Putamen (tissue), 1 donor: ENCODE measurements around the gene DMRTC2.
"Not testable (repeated sequence)": the region's sequence is repeated elsewhere in the genome, so short reads cannot be mapped to it uniquely, and the experiment has no call there.

Experiments used
- DNase-seq: peaks from one replicate; pipeline ENCODE4 v3.0.0-alpha.2; 2016; ENCODE audit warnings: low spot score

Gene DMRTC2

DNA sequence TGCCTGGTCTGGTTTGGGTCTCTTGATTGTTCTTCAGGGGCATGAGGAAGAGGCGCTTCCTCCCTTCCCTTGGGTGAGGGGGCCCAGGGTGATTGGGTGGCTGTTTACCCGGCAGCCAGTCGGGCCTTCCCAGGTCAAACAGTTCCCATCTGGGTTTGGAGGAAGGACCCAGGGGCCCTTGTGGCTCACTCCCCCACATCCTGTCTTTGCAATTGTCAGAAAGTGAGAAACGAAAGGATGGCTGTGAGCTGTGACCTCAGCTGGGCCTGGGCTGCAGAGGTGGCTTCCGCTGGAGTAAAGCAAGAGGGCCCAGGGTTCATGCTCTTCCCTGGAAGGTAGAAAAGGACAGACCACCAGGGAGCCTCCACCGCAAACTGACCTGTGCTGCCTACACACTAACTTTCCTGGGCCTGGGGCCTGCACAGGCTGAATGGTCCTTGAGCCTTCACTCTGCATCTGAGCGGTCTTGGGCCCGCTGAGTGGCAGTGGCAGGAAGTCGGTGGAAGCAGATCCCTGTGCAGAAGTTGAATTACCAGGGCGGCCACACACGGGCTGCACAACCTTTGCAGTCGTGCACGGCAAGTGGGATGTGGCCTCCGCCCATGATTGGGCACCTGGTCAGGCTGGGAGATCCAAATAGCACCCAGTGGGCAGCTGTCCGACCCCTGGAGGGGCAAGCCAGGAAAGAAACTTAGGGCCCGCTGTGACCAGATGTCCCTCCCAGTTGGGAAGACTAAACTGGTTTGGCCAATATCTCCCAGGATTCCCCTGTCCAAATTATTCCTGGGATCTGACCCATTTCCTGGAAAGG, 26.9 kb downstream of the DMRTC2 start:
- DNase-seq: no peak

DNA sequence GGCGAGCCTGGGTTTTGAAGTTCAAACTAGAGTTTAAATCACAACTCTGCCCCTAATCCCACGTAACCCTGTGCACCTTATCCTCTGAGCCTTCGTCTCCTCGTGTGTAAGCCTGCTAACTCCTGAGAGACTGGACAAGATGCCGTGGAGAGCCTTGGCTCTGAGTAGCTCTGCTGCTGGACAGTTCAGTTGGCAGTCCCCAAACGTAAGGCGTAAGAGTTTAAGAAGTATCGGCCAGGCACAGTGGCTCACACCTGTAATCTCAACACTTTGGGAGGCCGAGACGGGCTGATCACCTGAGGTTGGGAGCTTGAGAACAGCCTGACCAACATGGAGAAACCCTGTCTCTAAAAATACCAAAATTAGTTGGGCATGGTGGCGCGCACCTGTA, 27.5 kb downstream of the DMRTC2 start:
- no peak for DNase-seq

DNA sequence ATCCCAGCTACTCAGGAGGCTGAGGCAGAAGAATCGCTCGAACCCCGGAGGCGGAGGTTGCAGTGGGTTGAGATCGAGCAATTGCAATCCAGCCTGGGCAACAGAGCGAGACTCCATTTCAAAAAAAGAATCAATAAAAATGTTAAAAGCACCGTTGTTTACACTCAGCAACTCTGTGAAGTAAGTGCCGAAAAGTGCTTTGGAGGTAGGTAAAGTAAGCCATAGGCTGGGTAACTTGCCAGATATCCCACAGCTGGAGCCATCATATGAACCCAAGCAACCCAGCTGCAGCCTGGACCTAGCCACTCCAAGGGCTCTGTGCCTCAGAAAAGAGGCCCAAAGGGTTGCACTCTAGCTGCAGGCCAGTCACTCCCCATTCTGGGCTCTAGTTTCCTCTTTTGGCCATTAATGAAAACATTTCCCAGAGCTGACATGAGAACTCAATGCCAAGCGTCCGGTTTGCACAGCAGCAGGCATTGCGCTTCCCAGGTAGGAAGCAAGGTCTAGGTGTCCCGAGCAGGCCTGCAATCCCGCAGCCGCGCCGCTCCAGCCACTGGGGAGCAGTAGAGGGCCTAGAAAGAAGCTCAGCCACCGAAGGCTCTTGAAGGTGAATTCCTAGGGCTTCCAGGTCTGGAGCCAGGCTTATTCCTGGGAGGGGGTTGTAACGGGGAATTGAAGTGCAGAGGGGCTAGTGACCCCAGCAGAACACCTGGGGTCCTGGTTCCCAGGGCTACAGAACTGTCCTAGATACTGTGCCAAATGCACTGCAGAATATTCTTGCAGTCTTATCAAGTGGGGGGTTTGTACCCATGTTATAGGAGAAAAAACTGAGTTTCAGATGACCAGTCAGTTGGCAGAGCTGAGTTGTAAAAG, 28.2 kb downstream of the DMRTC2 start:
- DNase-seq: no peak

DNA sequence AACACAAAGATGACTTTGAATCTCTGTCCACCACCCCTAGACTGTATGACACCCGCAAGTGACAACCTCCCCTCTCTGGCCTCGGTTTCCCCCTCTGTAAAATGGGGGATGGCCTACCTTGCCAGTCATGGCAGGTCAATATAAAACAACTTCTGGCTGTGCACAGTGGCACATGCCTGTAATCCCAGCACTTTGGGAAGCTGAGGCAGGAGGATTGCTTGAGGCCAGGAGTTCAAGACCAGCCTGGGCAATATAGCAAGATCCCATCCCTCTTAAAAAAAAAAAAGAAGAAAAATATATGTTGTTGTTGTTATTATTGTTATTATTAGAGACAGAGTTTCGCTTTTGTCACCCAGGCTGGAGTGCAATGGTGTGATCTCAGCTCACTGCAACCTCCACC, 31.1 kb downstream of the DMRTC2 start:
- DNase-seq: not testable (repeated sequence)

DNA sequence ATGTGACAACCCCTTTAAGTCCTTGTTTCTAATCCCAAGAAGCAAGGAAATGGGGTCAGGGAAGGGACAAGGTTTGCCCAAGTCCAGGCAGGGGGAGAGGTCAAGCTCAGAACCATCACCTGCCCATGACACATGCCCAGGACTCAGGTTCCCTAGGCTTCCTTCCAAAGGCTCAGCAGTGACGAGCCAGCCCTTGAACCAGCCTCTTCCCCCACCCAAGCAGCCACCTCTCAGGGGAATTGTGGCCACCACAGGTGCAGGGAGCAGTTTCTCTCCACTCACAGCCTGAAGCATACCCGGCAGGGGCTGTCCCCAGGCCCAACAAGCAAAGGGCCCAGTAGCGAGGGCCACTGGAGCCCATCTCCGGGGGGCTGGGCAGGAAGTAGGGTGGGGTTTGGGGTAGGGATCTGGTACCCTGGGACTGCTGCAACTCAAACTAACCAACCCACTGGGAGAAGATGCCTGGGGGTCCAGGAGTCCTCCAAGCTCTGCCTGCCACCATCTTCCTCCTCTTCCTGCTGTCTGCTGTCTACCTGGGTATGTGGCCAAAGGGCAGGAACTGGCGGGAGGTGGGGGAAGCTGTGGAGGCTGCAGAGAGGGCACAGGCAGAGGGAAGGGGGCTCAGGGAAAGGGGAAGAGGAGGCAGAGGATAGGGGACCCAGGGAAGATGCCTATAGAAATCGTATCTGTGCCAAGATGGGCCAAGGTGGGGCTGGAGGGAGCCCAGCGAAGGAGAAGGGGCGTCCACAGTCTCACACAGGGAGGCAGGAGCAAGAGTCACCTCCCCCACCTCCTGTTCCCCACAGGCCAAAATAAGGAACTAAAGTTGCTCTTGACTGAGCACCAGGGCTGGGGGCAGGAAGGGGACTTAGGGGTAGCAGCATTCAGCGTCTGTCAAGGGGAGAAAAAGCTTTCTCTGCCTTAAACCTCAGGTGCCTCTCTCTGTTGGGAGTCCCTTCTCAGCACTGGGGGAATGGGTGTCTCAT, 32.3 kb downstream of the DMRTC2 start, which contains the start of gene CD79A:
TSS of gene CD79A (plus strand) at position 433 of the 986 bp plus-strand sequence. CDS start at position 459, 26 bp downstream.
- no peak for DNase-seq

DNA sequence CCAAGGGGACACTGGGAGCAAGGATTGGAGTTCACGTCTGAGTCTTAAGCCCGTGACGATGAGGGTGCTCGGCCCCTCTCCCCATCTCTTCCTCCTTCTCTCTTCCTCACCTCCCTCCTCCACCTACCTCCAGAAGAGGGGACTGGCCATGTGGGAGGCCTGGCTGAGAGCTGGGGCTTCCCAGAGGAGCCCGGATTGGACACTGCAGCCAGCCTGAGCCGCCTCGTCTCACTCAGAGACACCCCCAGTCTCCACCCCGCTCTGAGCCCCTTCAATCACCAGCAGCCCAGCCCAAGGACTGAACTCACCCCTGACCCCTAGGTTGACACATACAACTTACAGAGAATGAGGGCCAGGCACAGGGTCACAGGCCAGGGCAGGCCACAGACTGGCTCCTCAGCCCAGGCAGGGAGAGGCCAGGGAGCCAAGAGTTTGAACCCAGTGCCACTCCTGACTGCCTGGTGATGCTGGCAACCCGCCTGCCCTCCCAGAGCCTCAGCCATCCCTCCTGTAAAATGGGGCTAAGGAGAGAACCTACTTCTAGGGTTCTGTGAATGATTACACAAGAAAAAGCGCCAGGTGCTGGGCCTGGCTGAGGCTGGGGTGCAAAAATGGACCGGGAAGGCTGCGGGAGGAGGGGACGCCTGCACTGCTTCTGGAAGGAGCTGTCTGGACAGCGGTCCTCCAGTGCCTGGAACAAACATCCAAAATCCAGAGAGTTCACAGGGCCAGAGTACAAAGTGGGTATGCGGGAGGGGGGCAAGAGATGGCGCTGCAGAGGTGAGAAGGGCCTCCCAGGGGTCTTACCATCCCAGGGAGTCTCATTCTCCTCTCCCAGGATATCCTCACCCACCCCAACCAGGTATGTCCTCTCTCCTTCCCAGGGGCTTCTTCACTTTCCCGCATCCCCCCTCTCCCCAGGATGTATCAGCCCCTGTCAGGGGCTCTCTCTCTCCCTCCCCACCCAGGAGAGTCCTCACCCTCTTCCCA, 33.4 kb downstream of the DMRTC2 start:
- no peak for DNase-seq

DNA sequence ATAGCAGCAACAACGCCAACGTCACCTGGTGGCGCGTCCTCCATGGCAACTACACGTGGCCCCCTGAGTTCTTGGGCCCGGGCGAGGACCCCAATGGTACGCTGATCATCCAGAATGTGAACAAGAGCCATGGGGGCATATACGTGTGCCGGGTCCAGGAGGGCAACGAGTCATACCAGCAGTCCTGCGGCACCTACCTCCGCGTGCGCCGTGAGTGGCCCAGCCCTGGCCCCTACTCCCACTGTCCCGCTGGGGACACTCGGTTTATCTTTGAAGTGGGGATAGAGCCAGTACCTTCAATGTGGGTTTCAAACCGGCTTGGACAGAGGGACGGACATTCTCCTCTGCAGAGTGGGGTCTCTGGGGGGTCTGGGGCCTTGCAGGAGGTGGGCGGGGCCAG, 34.2 kb downstream of the DMRTC2 start:
- DNase-seq: no peak

DNA sequence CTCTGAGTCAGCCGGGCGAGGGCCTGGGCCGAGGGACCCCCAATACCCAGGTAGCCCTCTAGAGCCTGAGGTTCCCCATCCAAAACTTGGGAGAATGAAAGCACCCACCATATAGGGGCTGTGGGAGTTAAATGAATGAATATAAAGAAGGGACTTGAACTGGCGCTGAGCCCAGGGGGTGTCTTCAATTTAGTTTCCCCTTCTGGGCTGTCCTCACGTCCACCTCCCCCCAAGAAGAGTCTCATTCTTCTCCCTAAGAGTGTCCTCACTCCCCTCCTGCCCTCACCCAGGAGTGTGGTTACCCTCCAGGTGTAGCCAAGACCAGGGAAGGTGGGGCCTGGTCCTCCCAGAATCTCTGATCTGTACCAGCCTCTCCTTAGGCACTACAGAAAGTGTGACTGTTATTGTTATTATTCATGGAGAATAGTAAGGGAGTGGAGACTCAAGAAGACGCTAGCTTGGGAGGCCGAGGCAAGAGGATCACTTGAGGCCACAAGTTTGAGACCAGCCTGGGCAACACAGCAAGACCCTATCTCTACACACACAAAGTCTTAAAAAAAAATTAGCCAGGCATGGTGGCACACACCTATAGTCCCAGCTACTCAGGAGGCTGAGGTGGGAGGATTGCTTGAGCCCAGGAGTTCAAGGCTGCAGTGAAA, 35.0 kb downstream of the DMRTC2 start:
- no peak for DNase-seq

DNA sequence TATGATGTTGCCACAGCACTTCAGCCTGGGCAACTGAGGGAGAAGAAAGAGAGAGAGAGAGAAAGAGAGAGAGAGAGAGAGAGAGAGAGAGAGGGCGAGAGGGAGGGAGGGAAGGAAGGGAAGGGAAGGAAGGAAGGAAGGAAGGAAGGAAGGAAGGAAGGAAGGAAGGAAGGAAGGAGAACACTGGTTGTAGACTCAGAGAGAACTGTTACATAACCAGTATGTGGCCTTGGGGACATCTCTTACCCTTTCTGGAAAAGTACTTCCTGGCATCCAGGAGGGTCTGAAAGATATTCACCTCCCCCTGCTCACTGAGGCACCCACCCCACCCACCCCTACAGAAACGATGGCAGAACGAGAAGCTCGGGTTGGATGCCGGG, 35.5 kb downstream of the DMRTC2 start:
- no peak for DNase-seq

DNA sequence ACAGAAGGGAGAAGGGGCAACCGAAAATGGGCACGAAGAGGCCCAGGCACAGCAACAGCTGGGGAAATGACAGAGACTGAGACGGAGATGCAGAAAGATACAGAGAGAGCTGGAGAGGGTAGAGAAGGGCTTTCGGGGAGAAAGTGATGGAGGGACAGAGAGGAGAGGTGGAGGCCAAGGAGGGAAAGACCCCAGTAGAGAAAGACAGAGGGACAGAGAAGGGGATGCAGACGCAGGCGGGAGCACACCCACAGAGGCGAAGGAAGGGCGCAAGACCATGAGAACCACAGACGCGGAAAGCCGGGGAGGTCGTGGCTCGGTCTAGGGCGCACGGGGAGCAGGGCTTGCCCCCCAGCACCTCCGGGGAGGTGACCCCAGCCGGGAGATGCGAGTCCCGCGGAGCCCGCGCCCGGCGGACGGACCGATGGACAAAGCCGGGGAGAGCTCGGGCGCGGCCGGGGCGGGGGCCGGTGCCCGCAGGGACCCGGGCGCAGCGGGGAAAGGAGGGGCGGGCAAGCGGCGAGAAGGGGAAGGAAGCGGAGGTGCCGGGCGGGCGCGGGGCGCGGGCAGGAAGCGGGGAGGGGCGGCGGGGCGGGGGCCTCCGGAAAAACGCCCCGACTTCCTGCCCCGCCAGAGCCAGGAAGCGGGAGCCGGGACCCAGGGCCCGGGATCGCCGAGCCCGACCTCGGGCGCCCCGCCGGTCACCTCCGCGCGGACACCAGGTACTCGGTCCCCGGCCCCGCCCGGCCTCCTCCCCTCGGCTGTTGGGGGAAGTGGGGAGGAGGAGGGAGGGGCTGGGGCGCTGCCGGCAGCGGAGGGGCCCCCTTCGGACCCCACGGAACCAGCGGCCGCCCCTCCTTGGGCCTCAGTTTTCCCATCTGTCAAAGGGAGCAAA, 38.0 kb downstream of the DMRTC2 start, which contains the start of gene ARHGEF1:
TSS of gene ARHGEF1 (plus strand) at position 617 of the 895 bp plus-strand sequence. CDS start 4,899 bp downstream, outside the sequence.
- no peak for DNase-seq

DNA sequence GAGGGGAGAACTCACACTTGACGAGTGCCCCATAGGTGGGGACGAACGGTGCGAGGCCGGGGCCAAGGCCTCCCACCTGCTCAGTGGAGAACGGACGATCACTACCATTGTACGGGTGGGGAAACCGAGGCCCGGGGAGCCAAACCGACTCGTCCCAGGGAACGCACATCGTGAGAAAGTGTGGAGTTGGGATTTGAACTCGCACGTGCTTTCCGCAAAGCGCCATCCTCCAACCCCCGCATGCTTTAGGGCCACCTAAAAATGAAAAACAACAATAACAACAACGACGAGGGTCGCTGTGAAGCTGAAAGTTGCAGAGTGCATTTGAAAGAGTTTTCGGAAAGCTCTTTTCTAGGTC, 38.6 kb downstream of the DMRTC2 start:
- no peak for DNase-seq

DNA sequence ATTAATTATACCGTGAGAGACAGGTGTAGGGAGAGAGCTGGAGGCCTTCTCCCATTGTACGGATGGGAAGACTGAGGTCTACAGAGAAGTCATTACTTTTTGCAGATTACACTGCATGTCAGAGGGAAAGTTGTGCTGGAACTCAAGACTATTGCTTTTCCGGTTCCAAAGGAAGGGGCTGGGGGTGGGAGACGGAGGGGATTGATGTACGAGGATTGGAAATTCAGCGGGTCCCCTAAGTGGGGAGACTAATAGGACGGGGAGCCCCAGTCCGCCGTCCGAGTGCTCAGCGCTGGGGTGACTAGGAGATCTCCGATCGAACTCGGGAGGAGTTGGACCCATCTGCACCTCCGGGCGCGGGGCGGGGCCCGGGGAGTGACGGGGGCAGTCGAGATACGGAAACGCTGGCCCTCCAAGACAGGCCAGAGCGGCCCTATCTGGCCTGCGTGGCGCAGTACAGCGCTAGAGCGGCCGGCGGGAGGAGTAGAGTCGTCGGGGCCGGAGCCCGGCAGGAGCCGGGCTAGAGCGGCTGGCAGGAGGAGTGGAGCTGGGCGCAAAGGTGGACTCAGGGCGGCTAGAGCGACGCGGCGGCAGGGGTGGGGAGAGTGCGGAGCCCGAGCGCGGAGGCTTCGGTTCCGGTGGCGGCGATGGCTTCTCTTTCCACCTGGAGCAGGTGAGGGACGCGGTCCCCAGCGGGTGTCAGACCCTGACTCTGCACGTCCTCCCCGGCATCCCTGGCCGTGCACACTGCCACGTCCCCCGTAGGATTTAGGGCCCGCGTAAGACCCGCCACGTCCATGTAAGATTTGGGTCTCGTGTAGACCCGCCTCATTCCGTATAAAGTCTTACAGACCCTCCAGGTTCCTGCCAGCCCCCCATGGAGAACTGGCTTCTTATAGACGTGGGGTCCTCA, 39.2 kb downstream of the DMRTC2 start:
- peak; percentile 95 for DNase-seq

DNA sequence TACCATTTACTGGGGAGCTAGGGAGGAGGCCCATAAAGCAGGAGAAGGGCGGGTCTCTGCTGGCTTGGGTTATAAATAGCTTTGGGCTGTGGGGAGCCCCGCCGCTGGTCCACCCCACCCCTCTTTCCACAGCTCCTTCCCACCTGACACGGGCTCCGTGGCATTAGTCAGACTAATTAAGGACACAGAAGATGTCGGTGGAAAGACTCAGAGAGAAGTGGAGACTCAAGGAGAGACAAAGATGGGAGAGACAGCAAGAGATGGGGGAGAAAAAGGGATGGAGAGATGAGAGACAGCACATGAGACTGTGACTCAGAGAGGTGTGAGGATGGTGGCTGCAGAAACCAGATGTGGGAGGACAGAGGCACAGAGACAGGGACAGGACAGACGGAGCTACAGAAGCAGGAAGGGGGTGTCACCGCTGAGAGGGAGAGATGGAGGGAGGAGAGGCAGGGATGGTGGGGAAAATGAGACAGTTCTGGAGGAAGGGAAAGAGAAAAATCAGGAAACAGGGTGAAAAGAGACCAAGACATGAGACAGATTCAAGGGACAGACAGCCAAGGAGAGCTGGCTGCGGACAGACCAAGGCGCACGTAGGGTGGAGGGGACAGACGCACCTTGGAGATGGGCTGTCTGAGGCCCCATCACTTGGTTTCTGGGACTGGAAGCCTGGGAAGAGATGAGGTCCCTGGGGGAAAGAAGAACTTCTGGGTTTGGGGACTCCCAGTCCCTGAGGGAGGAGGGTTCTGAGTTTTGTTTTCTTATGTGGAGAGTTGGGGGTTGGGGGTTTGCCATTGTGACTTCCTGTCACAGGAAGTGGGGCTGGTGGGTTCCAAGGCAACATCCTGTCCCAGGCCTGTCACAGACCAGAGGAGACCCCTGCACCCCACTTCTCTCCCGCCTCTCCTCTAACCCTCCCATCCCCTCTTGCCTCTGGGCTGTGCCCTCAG, 42.2 kb downstream of the DMRTC2 start:
- no peak for DNase-seq

DNA sequence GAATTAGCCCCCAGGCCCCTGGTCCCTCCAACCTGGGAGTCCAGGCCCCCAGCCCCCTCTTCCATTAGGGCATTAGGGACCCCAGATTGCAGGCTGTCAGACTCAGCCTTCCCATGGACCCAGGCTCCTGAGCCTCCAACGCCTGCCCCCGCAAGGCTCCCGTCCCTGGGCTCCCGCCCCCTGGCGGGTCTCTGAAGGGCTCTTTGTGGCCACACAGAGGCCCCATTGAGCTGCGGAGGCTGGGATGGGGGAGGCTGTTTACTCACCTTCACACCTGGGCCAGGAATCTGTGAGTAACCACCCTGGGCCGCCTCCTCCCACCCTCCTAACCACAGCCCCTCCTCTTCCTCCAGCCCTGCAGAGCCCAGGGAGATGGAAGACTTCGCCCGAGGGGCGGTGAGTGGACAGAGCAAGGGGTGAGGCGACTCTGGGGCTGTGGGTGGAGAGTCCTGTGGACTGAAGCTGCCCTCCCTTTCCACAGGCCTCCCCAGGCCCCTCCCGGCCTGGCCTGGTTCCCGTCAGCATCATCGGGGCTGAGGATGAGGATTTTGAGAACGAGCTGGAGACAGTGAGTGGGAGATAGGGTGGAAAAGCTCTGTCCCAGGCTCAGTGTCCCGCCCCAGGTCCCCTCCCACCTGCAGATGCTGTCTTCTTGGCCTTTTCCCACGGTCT, 43.0 kb downstream of the DMRTC2 start:
- DNase-seq: peak; percentile 40

DNA sequence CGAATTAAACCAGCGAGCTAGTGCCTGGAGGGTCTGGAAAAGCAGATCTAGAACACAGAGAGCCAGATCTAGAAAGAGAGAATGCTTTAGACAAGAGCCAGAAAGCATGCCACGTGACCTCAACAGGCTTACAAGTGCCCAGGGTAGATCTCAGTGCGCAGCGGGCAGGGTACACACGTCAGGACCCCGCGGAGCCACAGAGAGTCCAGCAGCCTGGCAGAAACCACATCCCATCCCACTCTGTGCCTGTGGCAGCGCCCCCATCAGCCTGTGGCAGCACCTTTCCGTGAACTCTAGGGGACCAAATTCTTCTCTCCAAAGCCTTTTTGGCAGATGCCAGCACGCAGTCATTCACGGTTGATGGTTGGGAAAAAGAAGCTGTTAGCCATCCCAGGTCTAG, 44.1 kb downstream of the DMRTC2 start:
- no peak for DNase-seq

DNA sequence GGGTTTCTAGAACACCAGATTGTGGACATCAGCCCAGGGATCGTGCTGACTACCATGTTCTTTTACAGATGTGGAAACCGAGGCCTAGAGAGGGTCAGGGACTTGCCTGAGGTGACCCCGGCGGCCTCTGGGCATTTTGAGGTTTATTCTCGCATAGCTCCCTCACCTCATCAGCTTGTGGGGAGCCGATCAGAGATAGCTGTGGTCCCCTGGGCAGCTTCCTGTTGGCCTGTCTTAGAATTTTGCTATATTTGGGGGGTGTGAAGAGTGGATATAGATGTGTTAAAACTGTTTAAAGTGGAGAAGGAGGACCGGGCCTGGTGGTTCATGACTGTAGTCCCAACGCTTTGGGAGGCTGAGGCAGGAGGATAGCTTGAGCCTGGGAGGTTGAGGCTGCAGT, 45.1 kb downstream of the DMRTC2 start:
- DNase-seq: no peak
